Immature natural killer cell (primary cell): ENCODE measurements around the gene RAP2A. TPM values are rescaled to one million over a fixed set of nuclear protein-coding genes. Genes with fewer than 3 reads are reported as not detected.

Experiments
- DNase-seq, 3 donors: peaks; one replicate each; pipeline ENCODE4 v3.0.0; 2022; ENCODE audit warnings: mixed read lengths in 1 of 3
- H3K27ac Mint-ChIP-seq, 6 donors: one replicate each; pipeline ENCODE4 v1.8.0; 2020; ENCODE audit warnings: mixed read lengths in 6 of 6, mild to moderate bottlenecking in 5 of 6, inconsistent platforms in 4 of 6, moderate library complexity in 3 of 6
- H3K27me3 Mint-ChIP-seq, 3 donors: one replicate each; pipeline ENCODE4 v1.8.0; 2020 to 2021; ENCODE audit warnings: low read depth in 3 of 3, mild to moderate bottlenecking in 3 of 3, mixed read lengths in 3 of 3, moderate library complexity in 3 of 3, inconsistent platforms in 1 of 3
- H3K36me3 Mint-ChIP-seq, 3 donors: one replicate each; pipeline ENCODE4 v1.8.0; 2020; ENCODE audit warnings: mixed read lengths in 3 of 3, inconsistent platforms in 2 of 3, mild to moderate bottlenecking in 2 of 3
- H3K4me1 Mint-ChIP-seq, 2 donors: one replicate each; pipeline ENCODE4 v1.8.0; 2020; ENCODE audit warnings: inconsistent platforms in 2 of 2, mild to moderate bottlenecking in 2 of 2, mixed read lengths in 2 of 2, moderate library complexity in 1 of 2
- H3K4me3 Mint-ChIP-seq, 5 donors: one replicate each; pipeline ENCODE4 v1.8.0; 2020; ENCODE audit warnings: mild to moderate bottlenecking in 5 of 5, mixed read lengths in 5 of 5, inconsistent platforms in 3 of 5, moderate library complexity in 3 of 5
- H3K9me3 Mint-ChIP-seq, 6 donors: one replicate each; pipeline ENCODE4 v1.8.0; 2020; ENCODE audit warnings: mild to moderate bottlenecking in 6 of 6, mixed read lengths in 6 of 6, inconsistent platforms in 4 of 6, moderate library complexity in 3 of 6
- polyA plus RNA-seq, 3 donors: library from polyadenylated mRNA; unstranded; fragments of 300-500 nt; fragmentation: Illumina TruSeq; gene quantifications; one replicate each; pipeline ENCODE4 v1.2.3, GENCODE V29; 2021

The RAP2A gene
- 1 to 10 TPM; 2.8 to 5.6 (median 5.5) TPM for polyA plus RNA-seq

DNA sequence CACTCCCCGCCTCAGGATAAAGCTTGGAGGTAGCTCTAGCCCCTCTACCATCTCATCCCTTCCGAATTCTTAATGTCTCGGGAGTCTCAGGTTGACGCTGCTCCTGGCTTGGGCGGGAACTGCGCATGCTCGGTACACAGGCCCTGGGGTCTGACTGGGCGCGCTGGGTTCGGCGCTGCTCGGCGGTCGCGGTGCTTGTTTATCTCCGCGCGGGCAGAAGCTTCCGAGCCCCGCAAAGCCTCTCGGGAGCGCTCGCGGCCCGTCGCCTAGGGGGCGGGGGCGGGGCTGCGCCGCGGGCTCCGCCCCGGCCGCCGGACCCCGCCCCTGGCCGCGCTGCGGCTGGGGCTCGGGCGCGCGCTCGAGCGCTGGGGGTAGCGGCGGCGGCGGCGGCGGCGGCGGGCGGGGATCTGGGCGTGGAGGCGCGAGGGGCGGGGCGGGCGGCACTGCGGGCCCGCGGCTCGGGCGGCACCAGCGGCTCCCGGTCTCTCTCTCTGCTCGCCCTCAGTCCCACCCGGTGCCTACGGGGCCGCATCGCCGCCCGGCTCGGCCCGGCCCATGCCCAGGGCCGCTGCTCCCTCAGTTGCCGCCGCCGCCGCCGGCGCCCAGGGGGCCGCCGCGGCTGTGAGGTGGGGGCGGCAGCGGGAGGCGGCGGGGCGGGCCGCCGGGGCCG, at the start of gene RAP2A:
Gene RAP2A, plus strand, starts transcription at position 443 of the 670 bp plus-strand sequence. CDS start 302 bp downstream, outside the sequence.
- H3K4me3 Mint-ChIP-seq, result peak within 1 kb of the TSS; percentile 96 to 99 (median 98)
- H3K27me3 Mint-ChIP-seq, result peaks cover 14 to 22% (median 17%) of the 10 kb centered on the region in 3 donors
- peaks cover 0 to 2% (median 0%) of the 10 kb centered on the region in 6 donors for H3K9me3 Mint-ChIP-seq
- peaks cover 32 to 38% of the 10 kb centered on the region in 2 donors for H3K4me1 Mint-ChIP-seq
- peak within 1 kb of the TSS; percentile 97 to 100 (median 100) for H3K27ac Mint-ChIP-seq
- DNase-seq, result peak; percentile 87 to 92 (median 92)
- H3K36me3 Mint-ChIP-seq, result peaks cover 0 to 1% (median 0%) of the 10 kb centered on the region in 3 donors

DNA sequence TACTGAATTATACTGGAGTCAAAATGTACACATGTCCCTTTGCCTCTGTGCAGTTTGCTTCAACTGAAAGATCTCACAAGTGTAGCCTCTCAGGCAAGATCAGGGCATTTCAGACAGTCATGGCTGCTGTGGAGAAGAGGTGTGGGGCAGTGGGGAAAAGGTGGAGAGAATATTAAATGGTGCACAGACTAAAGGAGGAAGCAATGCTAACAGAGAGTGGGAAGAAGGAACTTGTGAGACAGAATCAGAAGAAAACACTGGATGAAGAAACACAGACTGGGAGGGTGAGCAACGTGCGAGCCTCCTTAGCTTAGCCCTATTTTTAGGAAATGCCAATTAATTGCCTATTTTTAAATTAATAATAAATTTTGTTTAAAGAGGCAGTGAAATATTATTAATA, 49.6 kb upstream of the RAP2A start:
- H3K27ac Mint-ChIP-seq, result no peak overlapping the region
- no peak overlapping the region for H3K4me3 Mint-ChIP-seq
- H3K4me1 Mint-ChIP-seq, result peaks cover 22% of the 10 kb centered on the region in 2 donors
- H3K9me3 Mint-ChIP-seq, result no peaks in the 10 kb centered on the region
- no peak for DNase-seq
- peaks cover 6 to 27% (median 19%) of the 10 kb centered on the region in 3 donors for H3K36me3 Mint-ChIP-seq
- H3K27me3 Mint-ChIP-seq, result peaks cover 0 to 5% (median 0%) of the 10 kb centered on the region in 3 donors

DNA sequence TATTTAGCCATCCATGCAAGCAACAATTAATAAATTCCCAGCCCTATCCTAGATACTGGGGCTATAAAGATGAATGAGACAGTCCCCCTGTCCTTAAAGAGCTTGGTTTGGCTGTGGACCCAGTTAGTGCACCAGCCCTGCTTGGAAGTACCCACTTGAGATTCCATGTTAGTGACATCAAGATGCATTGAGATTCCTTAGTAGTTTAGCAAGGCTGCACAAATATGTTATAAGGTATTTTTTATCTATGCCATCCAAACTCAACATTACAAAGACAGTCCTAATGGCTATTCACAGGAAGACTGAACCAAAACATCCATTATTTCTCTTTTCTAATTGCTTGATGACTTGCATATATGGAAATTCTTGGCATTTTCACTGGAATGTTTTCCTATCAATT, 48.8 kb upstream of the RAP2A start:
- Mint-ChIP-seq H3K4me3 (no peak overlapping the region), H3K4me1 (peaks cover 22% of the 10 kb centered on the region in 2 donors), H3K27ac (no peak overlapping the region), H3K36me3 (peaks cover 6 to 27% (median 19%) of the 10 kb centered on the region in 3 donors), H3K9me3 (no peaks in the 10 kb centered on the region), H3K27me3 (peaks cover 0 to 4% (median 0%) of the 10 kb centered on the region in 3 donors)
- no peak for DNase-seq

DNA sequence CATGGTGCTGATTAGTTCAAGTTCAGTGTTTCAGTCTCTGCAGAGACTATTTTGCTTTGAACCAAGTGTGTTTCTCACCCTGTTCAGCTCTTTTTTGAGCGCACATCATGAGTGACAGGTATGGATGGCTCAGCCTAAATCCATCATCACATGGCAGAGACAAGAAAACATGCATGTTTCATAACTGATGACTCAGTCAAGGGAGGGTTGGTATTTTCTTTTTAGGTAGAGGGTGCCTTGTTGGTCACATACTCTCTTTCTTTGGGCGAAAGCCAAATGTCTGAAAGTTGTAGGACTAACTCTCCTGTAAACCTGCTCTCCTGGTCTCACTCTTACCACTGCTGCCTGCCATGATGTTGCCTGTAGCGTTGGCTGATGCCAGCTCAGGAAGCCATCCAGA, 48.1 kb upstream of the RAP2A start:
- H3K36me3 Mint-ChIP-seq, result peaks cover 6 to 25% (median 18%) of the 10 kb centered on the region in 3 donors
- H3K4me3 Mint-ChIP-seq, result no peak overlapping the region
- H3K27ac Mint-ChIP-seq, result peak overlapping the region in 1 of 6 donors; percentile 8
- peaks cover 22% of the 10 kb centered on the region in 2 donors for H3K4me1 Mint-ChIP-seq
- H3K27me3 Mint-ChIP-seq, result peaks cover 0 to 4% (median 0%) of the 10 kb centered on the region in 3 donors
- no peaks in the 10 kb centered on the region for H3K9me3 Mint-ChIP-seq
- DNase-seq, result no peak

DNA sequence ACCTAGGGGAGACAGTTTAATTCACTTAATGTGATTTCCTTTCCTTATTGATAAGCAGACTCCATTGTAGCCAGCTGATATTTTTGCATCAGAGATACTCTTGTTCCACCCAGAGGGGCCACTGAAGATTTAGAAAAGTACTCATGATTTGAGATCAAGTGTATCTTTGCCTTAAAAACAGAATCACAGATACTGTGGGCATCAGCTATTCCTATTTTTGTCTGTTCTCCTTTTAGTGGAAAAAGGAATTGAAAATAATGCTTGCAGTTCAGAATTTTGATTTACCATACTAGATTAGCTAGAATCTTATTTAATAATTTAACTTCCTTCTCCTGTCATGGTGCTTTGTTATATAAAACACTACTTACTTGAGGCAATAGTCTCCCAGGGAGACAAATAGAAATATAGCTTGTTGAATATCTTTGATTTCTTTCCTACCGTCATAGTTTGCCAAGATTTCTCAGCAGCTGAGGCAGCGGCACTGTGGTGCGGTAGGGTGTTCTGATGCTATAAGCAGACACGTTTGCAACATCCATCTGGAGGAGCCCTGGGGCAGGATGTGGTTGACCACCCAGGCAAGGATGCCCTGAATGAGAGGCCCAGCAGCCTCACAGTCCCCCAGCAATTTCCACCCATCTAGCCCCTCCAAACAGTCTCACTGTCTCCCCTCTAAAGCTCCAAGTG, 47.0 kb upstream of the RAP2A start:
- H3K4me3 Mint-ChIP-seq, result peak overlapping the region in 3 of 5 donors; percentile 19 to 44 (median 22)
- H3K27me3 Mint-ChIP-seq, result peaks cover 0 to 4% (median 0%) of the 10 kb centered on the region in 3 donors
- H3K9me3 Mint-ChIP-seq, result no peaks in the 10 kb centered on the region
- H3K36me3 Mint-ChIP-seq, result peaks cover 11 to 20% (median 12%) of the 10 kb centered on the region in 3 donors
- H3K4me1 Mint-ChIP-seq, result peaks cover 22% of the 10 kb centered on the region in 2 donors
- DNase-seq, result peak; percentile 13 to 39 (median 20)
- H3K27ac Mint-ChIP-seq, result peak overlapping the region in 5 of 6 donors; percentile 11 to 77 (median 49)

DNA sequence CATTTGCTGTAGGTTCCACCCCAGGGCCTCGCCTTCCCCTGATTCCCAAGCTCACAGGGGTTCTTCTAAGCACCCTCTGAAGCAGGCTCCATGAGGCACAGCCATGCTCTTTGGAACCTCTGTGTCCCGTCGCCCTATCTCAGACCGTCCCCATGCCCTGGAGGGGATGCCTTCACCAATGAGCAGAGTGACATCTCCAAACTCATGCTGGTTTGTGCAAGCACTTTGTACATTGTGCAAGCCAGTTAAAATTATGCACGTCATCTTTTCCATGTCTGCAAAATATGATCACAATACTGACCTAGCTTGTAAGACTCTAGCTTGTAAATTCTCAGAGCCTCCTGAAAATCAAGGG, 46.5 kb upstream of the RAP2A start:
- Mint-ChIP-seq H3K27ac (peak overlapping the region in 3 of 6 donors; percentile 11 to 58 (median 49)), H3K4me1 (peaks cover 22% of the 10 kb centered on the region in 2 donors)

DNA sequence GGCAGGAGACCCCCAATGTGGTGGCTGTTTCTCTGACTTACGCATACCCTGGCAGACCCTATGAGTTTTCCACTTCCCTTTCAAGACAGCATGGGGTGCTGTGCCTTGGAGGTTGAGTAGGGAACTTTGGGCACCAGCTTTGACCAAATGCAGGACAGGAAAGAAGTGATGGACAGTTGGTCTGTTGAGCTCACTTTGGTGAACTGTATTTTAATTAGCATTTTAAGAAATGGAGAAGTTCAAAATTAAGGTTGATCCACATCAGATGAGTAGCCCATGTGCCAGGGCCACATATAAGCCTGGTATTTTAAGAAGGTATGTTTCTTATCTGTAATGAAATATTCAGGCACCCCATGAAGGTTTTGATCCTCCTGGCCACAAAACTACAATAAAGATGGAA, 46.1 kb upstream of the RAP2A start:
- no peaks in the 10 kb centered on the region for H3K9me3 Mint-ChIP-seq
- peaks cover 3 to 10% (median 9%) of the 10 kb centered on the region in 3 donors for H3K36me3 Mint-ChIP-seq
- peak overlapping the region in 2 of 6 donors; percentile 46 to 58 for H3K27ac Mint-ChIP-seq

More for the DNA sequence above, 46.5 kb upstream of the RAP2A start:
- Mint-ChIP-seq H3K9me3 (no peaks in the 10 kb centered on the region), H3K36me3 (peaks cover 7 to 15% (median 12%) of the 10 kb centered on the region in 3 donors), H3K4me3 (peak overlapping the region in 1 of 5 donors; percentile 15), H3K27me3 (peaks cover 0 to 4% (median 0%) of the 10 kb centered on the region in 3 donors)
- DNase-seq, result no peak

DNA sequence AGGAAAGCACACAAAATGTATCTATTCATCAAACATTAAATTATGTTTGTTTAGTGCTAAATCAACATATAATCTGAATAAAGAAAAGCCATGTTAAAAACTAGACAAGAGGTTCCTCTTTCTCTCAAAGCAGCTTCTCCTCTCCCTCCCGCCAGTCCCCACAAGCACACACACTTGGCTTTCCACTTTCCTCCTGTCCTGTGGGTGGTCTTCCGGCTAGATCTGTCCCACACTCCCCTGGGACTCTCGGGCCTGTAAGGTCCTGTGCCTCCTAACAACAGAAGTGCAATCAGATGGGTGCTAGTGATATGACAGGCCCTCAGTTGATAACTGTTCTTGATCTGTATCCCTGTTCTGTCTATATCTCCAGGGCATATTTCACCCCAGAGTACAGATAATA, 45.6 kb upstream of the RAP2A start:
- peak overlapping the region in 2 of 6 donors; percentile 36 to 86 for H3K27ac Mint-ChIP-seq
- H3K27me3 Mint-ChIP-seq, result peaks cover 0 to 1% (median 0%) of the 10 kb centered on the region in 3 donors

More for the DNA sequence above, 46.1 kb upstream of the RAP2A start:
- no peak for DNase-seq
- Mint-ChIP-seq H3K27me3 (peaks cover 0 to 2% (median 0%) of the 10 kb centered on the region in 3 donors), H3K4me1 (peaks cover 22% of the 10 kb centered on the region in 2 donors), H3K4me3 (no peak overlapping the region)

DNA sequence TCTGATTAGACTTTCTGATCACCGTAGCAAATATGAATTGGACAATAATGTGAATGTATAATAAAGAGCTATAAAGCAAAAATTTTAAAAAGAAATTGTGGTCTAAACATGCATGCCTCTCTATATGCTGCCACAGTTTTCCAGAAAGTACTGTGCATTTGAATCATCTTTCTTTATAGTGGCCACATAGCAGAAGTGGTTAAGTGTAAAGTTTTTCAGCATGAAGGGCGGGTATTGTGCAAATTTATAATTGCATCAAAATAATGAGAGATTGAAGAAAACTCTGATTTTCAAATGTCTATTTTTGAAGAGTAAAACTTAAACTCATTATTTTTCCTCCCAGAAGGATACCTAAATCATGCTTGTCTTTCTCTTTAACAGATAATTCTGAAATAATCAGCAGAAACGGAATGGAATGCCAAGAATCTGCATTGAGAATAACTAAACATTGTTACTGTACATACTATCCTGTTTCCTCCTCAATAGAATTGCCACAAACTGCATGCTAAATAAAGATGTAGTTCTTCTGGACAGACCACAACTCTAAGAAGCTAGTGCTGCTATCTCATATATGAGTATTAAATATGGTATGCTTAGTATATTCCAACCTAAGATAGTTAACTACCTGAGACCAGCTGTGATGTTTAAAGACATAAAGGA, 42.9 kb upstream of the RAP2A start:
- peaks cover 19 to 20% of the 10 kb centered on the region in 2 donors for H3K4me1 Mint-ChIP-seq
- H3K4me3 Mint-ChIP-seq, result no peak overlapping the region
- H3K27me3 Mint-ChIP-seq, result peaks cover 0 to 3% (median 1%) of the 10 kb centered on the region in 3 donors
- peaks cover 5 to 10% (median 6%) of the 10 kb centered on the region in 3 donors for H3K36me3 Mint-ChIP-seq
- no peaks in the 10 kb centered on the region for H3K9me3 Mint-ChIP-seq
- no peak for DNase-seq
- peak overlapping the region in 1 of 6 donors; percentile 40 for H3K27ac Mint-ChIP-seq

More for the DNA sequence above, 45.6 kb upstream of the RAP2A start:
- H3K9me3 Mint-ChIP-seq, result no peaks in the 10 kb centered on the region
- no peak for DNase-seq
- H3K4me1 Mint-ChIP-seq, result peaks cover 22% of the 10 kb centered on the region in 2 donors
- peaks cover 0 to 10% (median 6%) of the 10 kb centered on the region in 3 donors for H3K36me3 Mint-ChIP-seq
- H3K4me3 Mint-ChIP-seq, result no peak overlapping the region

DNA sequence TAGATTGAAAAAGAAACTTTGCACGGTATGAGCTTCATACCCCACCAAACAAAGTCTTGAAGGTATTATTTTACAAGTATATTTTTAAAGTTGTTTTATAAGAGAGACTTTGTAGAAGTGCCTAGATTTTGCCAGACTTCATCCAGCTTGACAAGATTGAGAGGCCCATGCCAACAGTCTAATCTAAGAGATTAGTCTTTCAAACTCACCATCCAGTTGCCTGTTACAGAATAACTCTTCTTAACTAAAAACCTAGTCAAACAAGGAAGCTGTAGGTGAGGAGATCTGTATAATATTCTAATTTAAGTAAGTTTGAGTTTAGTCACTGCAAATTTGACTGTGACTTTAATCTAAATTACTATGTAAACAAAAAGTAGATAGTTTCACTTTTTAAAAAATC, 41.9 kb upstream of the RAP2A start:
- H3K27ac Mint-ChIP-seq, result no peak overlapping the region
- no peak overlapping the region for H3K4me3 Mint-ChIP-seq
- H3K9me3 Mint-ChIP-seq, result no peaks in the 10 kb centered on the region
- H3K27me3 Mint-ChIP-seq, result peaks cover 0 to 3% (median 1%) of the 10 kb centered on the region in 3 donors
- no peak for DNase-seq
- peaks cover 3 to 10% (median 5%) of the 10 kb centered on the region in 3 donors for H3K36me3 Mint-ChIP-seq
- H3K4me1 Mint-ChIP-seq, result peaks cover 9 to 10% of the 10 kb centered on the region in 2 donors

DNA sequence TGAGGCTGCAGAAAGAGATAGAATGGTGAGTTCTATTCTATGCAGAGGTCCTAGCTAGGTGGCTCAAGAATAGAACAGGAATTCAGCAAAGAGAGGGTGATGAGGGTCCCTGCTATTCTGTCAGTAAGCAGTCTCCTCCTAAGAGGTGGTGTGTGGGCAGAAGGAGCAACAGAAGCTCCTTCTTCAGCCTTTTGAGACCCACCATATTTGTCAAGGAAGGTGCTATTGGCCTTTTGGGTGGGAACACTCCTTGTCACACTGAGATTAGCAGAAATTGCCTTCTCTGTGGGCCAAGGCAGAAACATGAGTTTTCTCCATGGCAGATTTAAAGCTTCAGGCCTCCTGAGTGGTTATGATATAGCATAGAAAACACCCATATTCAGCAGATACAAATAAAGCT, 39.4 kb upstream of the RAP2A start:
- Mint-ChIP-seq H3K4me1 (no peaks in the 10 kb centered on the region), H3K27ac (peak overlapping the region in 1 of 6 donors; percentile 25), H3K9me3 (no peaks in the 10 kb centered on the region), H3K27me3 (peaks cover 0 to 3% (median 0%) of the 10 kb centered on the region in 3 donors), H3K36me3 (peaks cover 3 to 10% (median 5%) of the 10 kb centered on the region in 3 donors), H3K4me3 (no peak overlapping the region)
- DNase-seq, result no peak

DNA sequence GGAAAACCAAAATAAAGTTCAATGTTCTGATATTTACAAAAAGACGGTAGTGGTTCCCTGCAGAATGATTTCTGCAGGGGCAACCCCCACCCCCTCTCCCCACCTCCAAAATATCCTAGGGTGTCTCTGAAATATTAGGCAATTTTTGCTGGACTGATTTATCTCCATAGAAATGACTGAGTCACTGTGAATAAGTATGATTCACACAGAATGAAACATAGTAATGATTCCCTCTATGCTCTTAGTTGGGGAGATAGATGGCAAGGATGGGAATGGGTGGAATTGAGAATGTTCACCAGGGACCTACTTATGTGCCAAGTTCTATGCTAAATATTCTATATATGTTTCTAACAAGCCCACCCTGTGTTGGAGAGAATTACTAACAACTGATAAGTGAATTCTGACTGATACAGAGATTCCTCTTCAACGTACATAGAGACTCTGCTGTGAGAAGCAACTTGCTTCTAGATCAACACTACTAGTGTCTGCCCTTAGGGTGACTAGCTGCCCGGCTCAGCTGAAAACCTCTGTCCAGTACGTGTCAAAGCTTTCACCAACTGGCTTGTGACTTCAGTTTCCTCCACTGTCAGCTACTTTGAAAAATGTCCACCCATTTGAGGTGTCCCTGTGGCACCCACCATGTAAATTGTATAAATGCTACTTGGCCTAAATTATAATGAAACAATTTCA, 38.4 kb upstream of the RAP2A start:
- no peaks in the 10 kb centered on the region for H3K9me3 Mint-ChIP-seq
- peaks cover 3 to 10% (median 5%) of the 10 kb centered on the region in 3 donors for H3K36me3 Mint-ChIP-seq
- no peak overlapping the region for H3K4me3 Mint-ChIP-seq
- DNase-seq, result no peak
- peak overlapping the region in 1 of 6 donors; percentile 0 for H3K27ac Mint-ChIP-seq
- peaks cover 0 to 3% (median 0%) of the 10 kb centered on the region in 3 donors for H3K27me3 Mint-ChIP-seq
- no peaks in the 10 kb centered on the region for H3K4me1 Mint-ChIP-seq

DNA sequence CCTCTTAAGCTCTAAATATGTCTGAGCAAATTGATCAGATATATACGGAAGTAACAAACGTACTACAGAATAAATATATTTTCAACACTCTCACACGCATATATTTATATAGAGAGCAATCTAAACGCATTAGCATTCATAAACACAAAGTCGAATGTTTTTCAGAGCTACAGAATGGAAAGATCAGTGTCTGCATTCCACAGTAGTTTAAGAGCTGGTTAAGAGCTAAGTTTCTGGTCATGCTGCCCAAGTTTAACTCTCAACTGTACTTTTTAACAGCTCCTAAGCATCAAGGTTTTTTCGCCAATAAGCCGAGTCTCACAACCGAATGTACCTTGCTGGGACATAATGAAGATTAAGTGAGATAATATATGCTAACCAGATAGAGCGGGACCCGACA, 36.7 kb upstream of the RAP2A start:
- Mint-ChIP-seq H3K27me3 (peaks cover 0 to 3% (median 0%) of the 10 kb centered on the region in 3 donors), H3K36me3 (peaks cover 3 to 10% (median 10%) of the 10 kb centered on the region in 3 donors), H3K9me3 (no peaks in the 10 kb centered on the region), H3K4me1 (no peaks in the 10 kb centered on the region), H3K4me3 (no peak overlapping the region), H3K27ac (no peak overlapping the region)
- DNase-seq, result no peak
